GM12874 (cell line): Measurements from ENCODE around the gene EDARADD.

Experiments
- TF ChIP-seq, protein P1 (sequence below): IDR thresholded peaks from 2 replicates; pipeline ENCODE4 v1.5.1; 2011; ENCODE audit warnings: low read depth, mild to moderate bottlenecking, control low read depth, low read length, moderate library complexity; ENCODE audit not compliant: insufficient read depth

The EDARADD gene

GRCh38 chr1:236356141-236356540 is 37.9 kb upstream of the EDARADD start:
- TF ChIP-seq, protein P1, sequence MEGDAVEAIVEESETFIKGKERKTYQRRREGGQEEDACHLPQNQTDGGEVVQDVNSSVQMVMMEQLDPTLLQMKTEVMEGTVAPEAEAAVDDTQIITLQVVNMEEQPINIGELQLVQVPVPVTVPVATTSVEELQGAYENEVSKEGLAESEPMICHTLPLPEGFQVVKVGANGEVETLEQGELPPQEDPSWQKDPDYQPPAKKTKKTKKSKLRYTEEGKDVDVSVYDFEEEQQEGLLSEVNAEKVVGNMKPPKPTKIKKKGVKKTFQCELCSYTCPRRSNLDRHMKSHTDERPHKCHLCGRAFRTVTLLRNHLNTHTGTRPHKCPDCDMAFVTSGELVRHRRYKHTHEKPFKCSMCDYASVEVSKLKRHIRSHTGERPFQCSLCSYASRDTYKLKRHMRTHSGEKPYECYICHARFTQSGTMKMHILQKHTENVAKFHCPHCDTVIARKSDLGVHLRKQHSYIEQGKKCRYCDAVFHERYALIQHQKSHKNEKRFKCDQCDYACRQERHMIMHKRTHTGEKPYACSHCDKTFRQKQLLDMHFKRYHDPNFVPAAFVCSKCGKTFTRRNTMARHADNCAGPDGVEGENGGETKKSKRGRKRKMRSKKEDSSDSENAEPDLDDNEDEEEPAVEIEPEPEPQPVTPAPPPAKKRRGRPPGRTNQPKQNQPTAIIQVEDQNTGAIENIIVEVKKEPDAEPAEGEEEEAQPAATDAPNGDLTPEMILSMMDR: no peak

DNA sequence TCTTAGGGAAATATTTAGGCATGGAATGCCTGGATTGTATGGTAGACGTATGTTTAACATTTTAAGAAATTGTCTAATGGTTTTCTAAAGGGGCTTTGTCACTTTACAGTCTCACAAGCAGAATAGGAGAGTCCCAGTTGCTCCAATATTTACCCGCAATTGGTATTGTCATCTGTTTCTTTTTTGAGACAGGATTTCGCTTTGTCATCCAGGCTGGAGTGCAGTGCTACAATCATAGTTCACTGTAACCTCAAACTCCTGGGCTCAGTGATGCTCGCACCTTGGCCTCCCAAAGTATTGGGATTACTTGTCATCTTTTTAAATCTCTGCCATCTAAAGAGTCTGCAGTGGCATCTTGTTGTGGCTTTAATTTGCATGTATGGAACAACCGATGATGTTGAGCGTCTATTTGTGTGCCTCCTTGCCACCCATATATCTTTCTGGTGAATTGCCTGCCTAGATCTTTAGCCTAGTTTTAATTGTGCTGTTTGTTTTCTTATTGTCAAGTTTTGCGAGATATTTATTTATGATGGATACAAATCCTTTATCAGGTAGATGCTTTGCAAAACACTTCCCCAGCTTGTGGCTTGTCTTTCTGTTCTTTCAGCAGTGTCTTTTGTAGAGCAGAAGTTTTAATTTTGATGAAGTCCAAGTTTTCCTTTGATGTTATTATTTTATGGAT is 32.0 kb upstream of the EDARADD start:
- TF ChIP-seq, protein P1: no peak

DNA sequence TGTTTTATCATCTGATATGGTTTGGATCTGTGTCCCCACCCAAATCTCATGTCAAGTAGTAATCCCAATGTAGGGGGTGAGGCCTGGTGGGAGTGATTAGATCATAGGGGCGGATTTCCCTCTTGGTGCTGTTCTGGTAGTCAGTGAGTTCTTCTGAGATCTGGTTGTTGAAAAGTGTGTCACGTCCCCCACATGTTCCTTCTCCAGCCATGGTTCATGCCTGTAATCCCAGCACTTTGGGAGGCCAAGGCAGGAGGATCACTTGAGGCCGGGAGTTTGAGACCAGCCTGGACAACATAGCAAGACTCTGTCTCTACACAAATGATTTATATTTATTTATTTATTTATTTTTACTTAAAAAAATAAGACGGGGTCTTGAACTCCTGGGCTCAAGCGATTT is 30.8 kb upstream of the EDARADD start:
- TF ChIP-seq, protein P1: no peak

GRCh38 chr1:236365999-236366570 is 28.0 kb upstream of the EDARADD start:
- TF ChIP-seq, protein P1: no peak

- TF ChIP-seq, protein P1: no peak
Measured at GRCh38 chr1:236370420-236370819, 23.7 kb upstream of the EDARADD start.

DNA sequence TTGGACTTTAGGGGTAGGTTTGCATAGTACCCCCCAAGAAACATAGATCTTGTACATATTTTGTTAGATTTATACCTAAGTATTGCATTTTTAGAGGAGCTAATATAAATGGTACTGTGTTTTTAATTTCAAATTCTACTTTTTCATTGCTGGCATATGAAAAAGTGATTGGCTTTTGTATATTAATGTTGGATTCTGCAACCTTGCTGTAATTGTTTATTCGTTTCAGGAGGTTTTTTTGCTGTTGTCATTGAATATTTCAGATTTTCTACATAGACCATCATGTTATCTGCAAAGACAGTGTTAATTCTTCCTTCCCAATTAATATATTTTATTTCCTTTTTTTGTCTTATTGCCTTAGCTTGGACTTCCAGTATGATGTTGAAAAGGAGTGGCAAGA is 23.0 kb upstream of the EDARADD start:
- TF ChIP-seq, protein P1: no peak

DNA sequence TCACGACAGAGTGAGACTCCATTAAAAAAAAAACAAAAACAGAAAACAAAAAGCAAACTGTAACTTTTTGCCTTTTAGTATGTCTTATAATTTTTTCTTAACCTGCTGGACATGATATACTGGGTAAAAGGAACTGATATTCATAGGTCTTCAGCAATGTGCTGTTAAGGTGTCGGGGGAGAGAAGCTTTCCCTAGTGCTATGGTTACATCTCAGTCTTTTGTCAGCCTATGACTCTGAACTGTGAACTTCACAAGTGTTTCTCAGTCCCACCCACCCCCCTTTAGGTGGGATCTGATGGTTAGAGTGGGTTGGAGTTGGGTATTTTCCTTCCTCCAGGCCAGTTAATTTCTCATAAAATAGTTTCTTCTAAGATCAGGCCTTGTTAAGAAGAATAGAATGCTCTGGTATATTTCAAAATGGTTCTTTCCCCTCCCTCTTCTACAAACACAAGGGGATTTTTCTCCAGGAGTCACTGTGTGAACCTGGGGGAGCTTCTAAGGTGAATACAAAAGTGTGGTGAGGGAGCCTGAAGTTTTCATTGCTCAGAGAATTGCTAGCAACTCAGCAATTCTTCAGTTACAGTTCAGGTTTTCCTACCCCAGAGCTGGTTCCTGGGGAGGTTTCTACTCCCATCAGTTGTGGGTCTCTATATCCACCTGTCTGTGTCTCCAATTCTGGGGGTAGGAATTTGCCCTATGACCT is 16.1 kb upstream of the EDARADD start:
- TF ChIP-seq, protein P1: no peak
